Kidney glomerular epithelial cell (primary cell): ENCODE measurements around the gene EPB41L4A.

ENCODE experiments used
- DNase-seq: peaks from one replicate; lab custom pipeline; 2025; lab: John Stamatoyannopoulos, UW

Gene EPB41L4A

DNA sequence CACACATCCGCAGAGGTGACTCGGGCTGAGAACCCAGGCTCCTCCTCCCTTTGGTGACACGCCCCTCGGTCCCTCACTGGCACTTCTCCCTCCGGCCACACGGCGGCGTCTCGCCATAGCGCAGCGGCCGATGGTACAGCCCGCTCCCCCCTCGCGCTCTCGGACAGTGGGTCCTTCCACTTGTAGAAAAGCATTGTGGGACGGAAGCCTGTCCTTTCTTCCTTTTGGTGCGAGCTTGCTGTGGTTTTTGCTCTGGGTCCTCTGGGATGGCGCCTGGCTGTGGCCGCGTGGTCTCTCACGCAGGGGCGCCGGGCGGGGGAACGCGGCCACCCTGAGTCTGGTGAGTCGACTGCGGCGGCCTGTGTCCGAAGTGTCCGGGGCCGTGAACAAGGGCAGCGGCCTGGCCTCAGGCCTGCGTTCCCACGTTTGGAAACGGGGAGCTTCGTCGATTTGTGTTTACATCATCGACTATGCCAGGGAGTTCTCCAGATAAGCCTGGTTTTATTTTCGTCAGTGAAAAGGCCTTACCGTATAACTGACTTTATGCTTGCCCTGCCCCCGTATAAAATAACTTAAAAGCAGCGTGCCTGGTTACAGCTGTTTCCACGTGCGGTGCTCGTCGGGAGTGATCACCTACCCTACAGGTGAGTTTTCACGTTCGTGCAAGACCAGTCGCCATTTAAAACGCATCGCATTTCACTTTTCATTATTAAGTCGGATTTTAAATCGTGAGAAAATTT is 258.3 kb downstream of the EPB41L4A start:
- peak; percentile 71 for DNase-seq

DNA sequence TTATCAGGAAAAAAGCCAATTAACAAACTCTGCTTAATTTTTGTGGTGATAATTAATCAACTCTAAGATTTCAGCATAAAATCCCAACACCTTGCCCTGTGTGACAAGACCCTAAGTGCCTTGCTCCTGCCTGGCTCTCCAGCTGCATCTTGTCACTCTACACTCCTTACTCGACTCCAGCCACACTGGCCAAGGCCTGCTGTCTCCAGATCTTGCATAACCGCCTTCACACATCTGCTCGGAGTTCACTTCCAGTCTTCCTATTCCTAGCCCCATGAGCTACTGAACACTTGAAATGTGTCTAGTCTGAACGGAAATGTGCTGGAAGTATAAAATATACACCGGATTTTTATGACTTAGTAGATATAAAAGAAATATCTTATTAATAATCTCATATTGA is 259.6 kb downstream of the EPB41L4A start:
- no peak for DNase-seq

DNA sequence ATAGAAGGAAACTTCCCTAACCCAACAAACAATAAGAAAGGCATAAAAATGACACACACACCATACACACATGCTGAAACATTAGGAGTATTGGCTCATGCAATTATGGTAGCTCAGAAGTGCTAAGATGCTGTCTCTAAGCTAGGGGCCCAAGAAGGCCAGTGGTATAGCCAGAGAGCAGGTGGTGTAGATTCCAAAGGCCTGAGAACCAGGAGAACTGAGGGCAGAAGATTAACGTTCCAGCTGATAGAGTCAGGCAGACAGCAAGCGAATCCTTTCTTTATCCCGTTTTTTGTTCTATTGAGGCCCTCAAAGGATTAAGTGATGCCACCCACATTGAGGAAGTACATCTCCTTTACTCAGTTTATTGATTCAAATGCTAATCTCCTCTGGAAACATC is 262.9 kb downstream of the EPB41L4A start:
- no peak for DNase-seq

DNA sequence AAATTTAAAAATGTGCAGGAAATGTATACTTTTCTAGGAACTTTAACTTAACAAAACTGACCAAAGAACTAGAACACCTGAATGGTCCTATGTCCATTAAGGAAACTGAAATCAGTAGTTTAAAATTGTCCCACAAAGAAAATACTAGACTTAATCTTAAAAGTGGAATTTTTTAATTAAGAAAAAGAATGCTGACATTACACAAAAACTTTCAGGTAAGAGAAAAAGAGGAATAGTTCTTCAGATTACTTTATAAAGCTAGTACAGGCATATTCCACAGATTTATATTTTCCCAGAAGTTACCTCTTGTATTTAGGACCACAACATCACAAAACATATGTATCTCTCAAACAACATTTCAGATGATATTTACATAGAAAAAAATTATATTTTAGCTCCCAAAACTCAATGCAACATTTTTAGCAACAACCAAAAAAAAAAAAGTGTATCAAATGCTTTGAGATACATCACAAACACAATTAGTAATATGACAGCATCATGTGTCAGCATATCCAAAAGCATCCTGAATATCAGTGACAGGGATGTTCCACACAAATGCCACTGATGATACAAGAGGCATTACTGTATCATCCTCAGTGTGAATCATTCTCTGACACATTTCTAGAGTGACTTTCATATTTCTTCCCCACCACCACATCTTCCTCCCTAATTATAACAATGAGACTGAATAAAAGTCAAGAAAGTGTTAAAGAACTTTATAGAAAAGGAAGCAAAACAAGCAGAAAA is 264.0 kb downstream of the EPB41L4A start:
- peak; percentile 21 for DNase-seq

DNA sequence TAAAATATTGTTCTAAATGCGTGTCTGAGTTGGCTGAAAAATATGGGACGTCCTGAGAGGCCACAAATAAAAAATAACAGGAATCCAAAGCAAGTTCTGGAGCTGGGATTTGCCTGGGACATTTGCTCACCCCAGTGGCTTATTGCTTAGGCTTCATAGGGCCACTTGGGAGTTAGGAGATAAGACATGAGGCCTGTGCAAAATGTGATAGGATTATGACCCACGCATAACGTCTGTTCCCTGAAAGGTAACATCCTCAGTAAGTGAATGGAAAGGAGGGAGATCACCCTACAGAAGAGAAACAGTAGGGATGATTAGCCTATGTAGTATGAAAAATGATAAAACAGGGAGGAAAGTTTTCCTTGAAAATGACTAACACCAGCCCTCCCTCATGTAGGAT is 269.4 kb downstream of the EPB41L4A start:
- DNase-seq = no peak

DNA sequence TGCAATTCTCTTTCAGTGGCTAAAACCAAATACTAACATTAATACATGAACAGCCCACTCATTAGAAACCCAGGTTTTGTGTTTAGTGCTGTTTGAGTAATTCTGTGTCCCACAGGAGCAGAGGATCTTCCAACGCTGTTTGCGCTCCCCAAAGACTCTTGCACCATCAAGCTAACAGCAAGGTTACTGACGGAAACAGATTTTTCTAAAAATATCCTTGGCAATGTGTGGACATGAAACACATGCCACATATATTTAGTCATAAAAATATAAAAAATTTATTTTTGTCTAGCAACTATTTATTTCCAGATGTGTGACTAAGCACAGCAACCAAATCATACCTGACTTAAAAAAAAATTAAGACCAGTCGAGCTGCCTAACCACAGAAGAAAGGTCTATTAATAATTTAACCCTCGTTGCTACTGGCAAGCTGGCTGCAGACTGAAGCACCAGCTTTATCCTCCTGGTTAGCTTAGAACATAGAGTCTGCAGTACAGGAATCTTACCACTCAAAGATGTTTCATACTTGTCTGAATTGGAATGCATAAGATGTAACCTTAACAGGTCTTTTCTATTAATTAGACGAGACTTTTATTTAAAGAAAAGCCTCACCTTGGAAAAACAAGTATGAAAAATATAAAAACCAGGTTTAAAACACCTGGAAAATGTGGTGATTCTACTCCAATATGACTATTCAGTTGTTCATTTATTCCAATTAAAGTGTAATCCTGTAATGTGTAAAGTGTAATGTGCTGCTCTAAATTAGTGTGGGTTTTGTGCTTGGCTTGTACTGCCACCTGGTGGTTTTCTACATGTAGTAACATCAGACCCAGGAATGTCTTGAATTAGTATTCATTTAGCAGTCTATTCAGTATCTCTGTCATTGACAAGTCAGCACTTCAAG is 272.5 kb downstream of the EPB41L4A start:
- peak; percentile 73 for DNase-seq

DNA sequence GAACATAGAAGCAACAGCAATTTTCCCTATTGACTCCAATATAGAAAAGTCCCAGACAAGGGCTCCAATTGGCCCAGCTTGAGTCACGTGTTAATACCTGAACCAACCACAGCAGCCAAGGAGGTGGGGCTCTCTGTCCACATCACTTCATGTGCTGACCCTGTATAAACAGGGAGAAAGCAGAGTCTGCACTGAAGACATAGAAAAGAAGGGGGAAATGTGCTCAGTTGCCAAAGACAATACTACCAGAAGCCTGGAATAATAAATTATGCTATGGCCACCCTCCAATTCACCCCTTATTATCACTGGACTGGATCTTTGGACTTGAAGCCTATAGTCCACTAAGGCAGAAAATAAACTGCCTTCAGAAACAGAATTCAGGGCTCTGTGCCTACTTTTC is 275.4 kb downstream of the EPB41L4A start:
- no peak for DNase-seq

DNA sequence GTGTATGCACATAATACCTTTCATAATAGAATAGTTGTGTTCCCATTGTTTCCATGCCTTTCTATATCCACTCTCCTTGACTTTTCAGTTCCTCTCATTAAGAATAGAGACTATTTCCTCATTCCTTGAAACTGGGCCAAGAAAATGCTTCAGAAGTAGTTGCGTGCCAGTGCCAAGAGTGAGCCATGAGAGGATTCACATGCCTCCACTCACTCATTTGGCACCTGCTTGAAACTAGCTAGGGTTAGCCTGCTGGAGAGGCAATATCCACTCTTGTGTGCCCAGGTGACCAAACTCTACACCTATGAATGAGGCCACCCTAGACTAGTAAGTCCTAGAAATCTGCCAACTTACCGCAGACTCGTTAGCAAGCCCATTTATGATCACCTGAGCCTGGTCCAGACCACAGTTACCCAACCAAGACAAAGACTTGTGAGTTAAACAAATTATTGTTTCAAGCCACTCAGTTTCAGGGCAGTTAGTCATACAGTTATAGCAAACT is 276.3 kb downstream of the EPB41L4A start:
- DNase-seq = peak; percentile 37

DNA sequence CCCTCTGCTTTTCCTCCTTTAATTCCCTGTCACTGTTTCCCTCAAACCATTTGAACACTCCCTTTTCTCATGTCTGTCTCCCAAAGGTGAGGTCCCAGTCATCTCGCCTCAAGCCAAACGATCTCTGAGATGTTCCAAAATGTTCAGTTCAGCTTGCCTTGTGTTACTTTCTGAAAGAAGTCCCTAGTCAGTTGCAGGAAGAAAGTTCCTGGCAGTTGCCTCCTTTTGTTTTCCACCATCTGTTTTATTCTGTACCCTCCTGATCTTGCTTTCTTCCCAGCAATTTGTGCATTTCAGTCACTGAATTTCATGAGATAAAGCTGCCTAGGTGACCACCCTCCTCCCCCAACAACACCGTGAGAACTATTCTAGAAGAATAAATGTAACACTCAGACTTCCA is 277.5 kb downstream of the EPB41L4A start:
- no peak for DNase-seq

DNA sequence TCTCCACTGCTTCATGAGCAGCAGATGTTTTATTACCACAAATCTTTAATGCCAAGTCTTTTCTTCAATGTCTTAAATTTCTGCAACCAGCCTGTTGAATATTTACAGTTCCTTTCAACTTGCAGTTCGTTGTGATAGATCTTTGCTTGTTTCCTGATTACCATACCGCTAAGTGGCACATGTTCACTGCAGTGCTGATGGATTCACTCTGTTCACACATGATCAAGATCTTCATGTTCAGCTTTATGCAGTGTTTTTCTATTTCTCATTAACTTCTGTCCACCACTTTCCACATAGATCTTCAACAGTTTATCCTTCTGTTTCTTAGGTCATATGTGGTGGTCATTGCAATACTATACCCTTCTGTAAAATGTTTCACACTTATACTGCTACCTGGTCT is 280.6 kb downstream of the EPB41L4A start:
- no peak for DNase-seq

DNA sequence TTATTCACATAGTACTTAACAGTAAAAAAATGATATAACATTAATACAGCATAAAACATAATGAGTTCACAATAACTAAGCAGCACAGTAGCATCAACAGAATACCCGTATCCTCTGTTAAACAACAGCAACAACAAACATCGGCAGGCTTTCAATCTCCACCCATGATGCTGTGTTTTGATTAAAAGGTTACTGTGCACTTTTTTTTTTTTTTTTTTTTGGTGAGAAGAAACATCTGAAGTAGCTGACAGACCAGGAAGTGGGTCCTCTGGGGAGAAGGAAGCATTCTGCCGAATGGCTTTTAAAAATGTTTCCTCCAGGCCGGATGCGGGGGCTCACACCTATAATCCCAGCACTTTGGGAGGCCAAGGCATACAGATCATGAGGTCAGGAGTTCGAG is 282.3 kb downstream of the EPB41L4A start:
- DNase-seq = no peak

DNA sequence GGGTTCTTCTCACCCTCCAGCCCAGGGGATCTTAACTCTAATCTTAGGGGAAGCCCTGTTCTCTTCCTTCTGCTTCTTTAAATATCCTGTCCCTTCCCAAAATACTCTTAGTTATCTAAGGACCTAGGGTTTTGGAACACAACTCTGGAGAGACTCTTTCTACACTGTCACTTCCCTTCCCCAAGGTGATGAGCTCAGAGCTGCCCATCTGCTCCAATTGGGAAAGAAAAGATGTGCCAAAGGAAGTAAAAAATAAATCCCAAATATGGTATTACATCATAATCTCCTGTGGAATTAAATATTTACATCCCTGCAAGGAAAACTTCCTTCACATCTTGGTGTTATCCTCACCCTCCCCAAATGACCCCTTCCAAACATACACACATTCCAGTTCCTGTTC is 291.2 kb downstream of the EPB41L4A start:
- no peak for DNase-seq

DNA sequence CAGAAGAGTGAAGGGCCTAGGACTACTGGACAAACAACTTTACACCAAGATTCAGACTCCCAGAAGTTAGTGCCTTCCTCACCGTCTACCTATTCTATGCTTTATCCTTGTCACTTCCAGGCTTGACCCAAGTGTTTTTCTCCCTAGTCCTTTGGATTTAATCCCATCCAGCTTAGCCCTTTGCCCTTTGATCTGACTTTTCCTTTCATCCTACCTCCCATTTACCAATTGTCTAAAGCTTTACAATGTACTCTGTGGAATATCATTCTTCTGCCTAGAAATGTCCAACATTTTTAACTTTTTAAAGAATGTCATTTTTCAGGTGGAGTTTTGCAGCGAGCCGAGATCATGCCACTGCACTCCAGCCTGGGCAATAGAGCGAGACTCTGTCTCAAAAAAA is 292.1 kb downstream of the EPB41L4A start:
- DNase-seq = no peak

DNA sequence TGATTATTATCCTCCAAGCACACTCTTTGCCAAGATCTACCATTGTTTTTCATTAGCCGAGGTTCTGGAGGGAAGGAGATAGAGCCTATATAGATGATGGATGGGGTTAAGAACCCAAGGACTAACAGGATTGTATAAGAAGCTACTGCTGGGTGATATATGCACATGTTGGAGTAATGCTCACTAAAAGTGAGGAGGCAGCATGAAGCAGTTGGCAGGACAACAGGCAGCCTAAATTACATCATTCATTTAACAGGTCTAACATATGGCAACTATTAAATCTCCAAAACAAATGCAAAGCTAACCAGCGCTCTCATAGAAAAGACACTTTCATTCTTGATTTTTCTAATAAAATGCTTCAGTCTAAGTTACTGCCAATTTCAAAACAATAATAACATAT is 293.2 kb downstream of the EPB41L4A start:
- DNase-seq = no peak

DNA sequence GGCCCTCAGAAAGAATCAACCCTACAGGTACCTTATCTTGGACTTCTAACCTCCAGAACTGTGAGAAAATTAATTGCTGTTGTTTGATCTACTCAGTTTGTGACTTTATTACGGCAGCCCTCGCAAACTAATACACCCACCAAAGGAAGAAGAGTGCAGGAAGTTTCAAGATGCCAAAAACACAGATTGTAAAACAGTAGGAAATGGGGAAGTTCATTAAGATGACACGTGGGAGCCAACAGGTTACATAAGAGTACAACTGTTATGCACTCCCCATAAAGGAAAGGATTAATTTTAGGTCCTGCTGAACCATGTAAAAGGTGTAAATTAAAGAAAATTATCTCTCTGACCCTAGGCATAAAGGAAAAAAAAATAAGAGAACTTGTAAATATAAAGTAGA is 294.3 kb downstream of the EPB41L4A start:
- DNase-seq = no peak

DNA sequence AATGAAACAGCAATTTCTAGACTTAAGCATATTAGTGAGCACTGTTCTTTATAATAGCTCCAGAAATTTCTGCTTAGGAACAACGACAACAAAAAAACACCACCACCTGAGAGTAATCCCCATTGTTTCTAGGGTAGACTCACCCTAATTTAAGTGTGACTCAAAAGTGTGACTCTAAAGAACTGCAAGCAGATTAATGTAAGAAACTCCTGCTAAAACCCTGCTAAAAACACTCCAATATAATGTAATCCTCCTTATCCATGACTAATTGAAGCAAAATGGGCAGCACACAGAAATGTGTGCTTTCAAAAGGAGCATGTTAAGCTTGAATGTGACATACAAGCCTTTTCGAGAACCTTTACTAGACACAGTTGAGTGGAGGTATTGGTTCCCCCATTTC is 296.0 kb downstream of the EPB41L4A start:
- DNase-seq = no peak

DNA sequence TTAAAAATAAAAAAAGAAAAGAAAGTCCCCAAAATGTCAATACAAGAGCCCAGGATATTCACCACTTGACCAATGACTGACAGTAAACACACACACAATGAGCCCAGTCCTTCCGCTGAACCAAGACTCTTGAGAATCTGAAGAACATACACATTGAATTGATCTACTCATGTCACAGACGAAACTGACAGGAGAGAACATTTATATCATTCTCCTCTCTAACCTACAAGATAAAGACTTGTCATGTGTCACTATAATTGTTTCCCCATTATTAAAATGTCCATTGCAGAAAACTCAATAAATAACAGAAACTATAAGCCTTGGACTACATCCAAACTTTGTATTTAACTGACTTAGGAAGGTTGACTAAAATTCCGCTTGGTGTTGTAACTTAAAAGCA is 296.7 kb downstream of the EPB41L4A start:
- DNase-seq = no peak

DNA sequence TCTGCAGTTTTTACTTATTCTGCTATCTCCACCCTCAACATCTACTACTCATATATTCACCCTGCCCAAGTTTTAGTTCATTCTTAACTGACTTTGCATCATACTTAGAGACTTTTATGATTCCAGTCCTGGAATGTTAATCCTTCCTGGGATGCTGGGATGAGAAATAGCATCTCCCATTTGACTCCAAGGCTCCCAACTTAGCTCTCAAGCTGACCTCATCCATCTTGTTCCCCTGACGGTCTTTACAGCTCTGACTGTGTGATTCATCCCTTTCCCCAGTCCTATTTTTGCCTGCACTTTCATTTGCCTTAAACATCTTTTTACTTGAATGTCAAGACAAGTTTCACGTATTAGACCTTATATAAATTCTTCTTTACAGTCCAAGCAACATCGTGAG is 297.8 kb downstream of the EPB41L4A start:
- DNase-seq = no peak

DNA sequence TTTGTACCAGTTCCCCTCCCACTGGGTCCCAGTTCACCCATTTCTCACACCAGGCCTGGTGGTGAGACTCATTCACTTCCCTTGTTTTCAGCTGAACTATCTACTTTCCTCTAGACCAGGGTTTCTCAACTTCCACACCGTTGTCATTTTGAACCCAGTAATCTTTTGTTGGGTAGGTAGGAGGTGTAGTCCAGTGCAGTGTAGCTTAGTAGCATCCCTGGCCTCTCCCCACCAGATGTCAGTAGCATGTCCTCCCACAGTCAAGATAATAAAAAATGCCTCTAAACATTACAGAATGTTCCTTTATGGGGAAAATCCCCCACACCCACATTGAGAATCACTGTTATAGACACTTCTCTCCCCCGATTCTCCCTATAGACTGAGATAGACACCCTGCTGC is 299.1 kb downstream of the EPB41L4A start:
- DNase-seq = no peak

DNA sequence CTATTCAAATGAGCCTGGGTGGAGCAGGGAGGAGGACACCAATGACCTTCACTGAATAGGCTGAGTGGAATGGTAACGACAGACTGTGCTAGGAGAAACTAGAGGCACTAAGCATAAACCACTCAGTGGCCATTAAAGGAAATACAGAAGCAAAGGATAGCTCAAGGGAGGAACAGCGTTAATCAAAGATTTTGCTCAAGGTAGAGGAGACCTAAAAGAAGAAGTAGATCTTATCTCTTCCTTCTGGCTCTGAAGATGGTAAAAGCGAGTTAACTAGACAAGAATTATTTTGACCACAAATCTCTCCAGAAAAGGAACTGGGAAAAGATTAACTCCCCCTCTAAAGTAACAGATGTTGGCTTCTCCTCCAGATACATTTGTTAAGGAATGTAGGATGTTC is 299.6 kb downstream of the EPB41L4A start:
- no peak for DNase-seq

DNA sequence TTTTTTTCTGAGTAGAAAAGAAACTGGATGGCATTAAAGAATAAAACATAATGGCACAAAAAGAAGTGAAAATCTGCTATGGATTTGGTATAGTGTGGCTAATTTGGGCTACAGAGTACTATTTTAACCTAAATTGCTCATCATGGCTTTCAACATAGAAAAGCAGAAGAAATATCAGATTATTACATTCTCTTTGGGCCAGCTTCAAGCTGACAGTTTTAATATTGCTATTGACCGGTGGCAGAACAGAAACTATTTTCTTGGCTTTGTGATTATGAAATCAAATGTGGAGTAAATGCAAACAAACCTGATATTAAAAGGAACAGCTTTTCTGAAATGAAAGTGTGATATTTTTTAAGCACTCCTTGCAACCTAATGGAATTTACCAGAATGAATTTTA is 301.5 kb downstream of the EPB41L4A start:
- no peak for DNase-seq

DNA sequence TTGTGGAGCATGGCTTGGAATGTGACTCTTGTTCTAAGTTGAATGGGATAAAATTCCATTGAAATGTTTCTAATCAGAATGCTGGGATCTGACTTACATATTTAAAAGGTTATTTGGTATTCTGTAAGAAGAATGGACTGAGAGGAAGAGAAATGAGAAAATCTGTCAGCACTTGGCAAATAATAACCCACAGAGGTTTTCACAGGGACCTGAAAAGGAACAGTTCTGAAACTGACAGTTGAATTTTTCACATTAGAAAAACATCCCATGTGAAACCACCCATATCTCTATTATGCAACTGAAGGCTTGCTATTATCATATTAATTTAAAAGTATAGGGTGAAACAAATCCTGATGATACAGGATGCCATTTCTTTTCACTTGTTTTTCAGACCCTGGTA is 302.7 kb downstream of the EPB41L4A start:
- no peak for DNase-seq

DNA sequence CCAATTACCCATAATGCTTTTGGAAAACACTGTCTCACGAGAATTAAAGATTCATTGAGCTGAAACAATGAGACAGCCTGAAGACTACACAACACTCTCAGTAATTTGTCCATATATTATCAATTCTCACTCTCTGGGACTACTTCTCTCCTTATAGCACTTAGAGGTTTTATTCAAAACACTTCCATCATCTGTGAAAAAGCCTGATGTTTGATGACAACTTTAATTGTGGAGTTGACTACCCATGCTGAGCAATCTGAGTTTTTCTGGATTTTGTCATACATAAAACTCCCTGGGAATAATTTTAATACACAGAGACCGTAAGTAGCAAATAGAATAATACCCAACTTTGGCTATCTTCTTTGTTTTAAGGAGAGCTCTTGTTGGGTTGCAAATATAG is 305.5 kb downstream of the EPB41L4A start:
- no peak for DNase-seq
